Measurements from ENCODE around the gene CMTM6.

DNA sequence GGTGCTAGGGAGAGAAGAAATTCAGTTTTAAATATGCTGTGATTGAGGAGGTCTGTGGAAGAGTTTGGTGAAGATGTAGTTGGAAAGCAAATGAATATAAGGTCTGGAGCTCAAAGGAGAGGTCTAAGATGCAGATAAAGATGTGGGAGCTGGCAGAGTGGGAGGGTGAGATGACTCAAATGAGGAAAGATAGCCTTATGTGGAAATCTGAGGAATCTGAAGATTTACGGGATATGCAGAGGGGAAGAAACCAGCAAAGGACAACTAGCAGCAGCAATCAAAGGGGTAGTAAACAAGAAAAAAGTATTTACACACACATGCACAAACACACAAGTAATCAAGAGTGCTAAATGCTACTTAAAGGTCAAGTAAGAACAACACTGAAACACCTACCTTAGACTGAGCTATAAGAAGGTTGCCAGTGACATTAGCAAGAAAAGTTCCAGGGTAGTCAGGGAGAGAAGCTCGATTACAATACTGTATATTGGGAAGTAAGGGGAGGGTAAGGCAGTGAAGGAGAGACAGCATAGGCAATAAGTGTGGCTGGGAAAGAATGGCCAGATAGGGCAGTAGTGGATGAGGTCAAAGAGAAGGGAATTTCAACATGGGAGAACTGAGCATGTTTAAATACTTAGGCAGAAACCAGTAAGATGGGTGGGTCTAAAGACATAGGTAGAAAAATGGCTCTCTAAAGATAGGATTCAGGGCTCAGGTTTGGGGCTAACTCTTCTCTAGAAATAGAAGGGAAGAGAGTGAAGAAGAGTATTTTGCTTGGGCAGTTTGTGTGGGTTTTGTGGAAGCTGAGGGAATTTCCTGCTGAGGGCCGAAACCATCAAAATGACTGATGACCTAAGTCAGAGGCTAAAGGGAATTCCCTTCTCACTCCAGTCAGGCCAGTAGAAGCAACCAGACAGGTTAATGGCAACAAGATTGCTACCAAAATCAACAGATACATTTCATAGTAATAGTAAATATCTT, 8.9 kb downstream of the CMTM6 start:
- TF ChIP-seq, protein P1, sequence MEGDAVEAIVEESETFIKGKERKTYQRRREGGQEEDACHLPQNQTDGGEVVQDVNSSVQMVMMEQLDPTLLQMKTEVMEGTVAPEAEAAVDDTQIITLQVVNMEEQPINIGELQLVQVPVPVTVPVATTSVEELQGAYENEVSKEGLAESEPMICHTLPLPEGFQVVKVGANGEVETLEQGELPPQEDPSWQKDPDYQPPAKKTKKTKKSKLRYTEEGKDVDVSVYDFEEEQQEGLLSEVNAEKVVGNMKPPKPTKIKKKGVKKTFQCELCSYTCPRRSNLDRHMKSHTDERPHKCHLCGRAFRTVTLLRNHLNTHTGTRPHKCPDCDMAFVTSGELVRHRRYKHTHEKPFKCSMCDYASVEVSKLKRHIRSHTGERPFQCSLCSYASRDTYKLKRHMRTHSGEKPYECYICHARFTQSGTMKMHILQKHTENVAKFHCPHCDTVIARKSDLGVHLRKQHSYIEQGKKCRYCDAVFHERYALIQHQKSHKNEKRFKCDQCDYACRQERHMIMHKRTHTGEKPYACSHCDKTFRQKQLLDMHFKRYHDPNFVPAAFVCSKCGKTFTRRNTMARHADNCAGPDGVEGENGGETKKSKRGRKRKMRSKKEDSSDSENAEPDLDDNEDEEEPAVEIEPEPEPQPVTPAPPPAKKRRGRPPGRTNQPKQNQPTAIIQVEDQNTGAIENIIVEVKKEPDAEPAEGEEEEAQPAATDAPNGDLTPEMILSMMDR (IDR thresholded peaks at IDR 0.05): no peak
- no peak for TF ChIP-seq POLR2A (IDR thresholded peaks at IDR 0.05; ENCODE audit: low read depth)
- TF ChIP-seq POLR2AphosphoS5 (IDR thresholded peaks at IDR 0.05): no peak
- no peak for TF ChIP-seq EP300 (IDR thresholded peaks at IDR 0.05)

Measured in esophagus muscularis mucosa (tissue), 4 donors.